Left renal cortex interstitium (tissue), 4 donors: ENCODE measurements around the gene CNDP1. TPM values are rescaled to one million over a fixed set of nuclear protein-coding genes. Genes with fewer than 3 reads are reported as not detected.
"Not testable (repeated sequence)": the region's sequence is repeated elsewhere in the genome, so short reads cannot be mapped to it uniquely, and the experiment has no call there.

Experiments used
- DNase-seq, 4 donors: peaks; one replicate each; pipeline ENCODE4 v3.0.0-alpha.2; 2013; ENCODE audit warnings: low read depth in 4 of 4, low spot score in 2 of 4, missing footprints in 1 of 4
- polyA plus RNA-seq, 4 donors: library from polyadenylated mRNA; unstranded; fragments of 120-200 nt; gene quantifications; one replicate each; pipeline ENCODE4 v1.2.1, GENCODE V29; 2013; ENCODE audit not compliant: insufficient read length in 4 of 4

Gene CNDP1
- polyA plus RNA-seq, 4 donors = 0.91 to 1.8 (median 1.4) TPM

DNA sequence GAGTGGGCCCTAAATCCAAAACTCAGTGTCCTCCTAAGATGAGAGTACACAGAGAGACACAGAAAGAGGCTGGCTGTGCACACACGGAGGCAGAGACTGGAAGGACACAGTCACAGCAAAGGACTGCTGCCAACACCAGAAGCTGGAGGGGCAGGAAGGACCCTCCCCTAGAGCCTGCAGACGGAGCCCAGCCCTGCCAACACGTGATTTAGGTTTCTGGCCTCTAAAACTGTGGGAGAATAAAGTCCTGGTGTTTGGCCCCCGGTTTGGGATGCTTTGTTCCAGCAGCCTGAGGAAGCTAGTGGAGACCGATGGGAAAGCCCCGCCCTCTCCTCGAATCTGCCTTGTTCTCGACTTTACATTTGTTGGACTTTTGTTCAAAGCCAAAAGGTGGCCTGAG, 10.6 kb downstream of the CNDP1 start:
- DNase-seq = no peak

DNA sequence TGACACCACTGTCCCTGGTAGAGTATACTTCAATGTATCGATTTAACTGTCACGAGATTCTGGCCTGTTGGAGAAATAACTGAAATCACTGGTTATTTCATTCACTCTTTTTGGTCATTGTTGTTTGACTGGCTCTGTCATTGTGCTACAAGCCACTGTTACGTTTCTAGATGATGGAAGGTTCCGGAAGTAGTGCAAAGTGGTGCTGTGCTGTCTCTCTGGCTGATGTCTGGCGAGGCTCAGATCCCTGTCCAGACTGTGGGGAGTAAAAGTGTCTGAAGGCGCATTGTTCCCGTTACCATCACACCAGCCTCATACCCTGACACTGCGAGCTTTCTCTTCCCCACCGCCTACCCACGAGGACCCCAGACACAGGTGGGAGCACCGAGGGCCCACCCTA, 11.7 kb downstream of the CNDP1 start:
- no peak for DNase-seq

DNA sequence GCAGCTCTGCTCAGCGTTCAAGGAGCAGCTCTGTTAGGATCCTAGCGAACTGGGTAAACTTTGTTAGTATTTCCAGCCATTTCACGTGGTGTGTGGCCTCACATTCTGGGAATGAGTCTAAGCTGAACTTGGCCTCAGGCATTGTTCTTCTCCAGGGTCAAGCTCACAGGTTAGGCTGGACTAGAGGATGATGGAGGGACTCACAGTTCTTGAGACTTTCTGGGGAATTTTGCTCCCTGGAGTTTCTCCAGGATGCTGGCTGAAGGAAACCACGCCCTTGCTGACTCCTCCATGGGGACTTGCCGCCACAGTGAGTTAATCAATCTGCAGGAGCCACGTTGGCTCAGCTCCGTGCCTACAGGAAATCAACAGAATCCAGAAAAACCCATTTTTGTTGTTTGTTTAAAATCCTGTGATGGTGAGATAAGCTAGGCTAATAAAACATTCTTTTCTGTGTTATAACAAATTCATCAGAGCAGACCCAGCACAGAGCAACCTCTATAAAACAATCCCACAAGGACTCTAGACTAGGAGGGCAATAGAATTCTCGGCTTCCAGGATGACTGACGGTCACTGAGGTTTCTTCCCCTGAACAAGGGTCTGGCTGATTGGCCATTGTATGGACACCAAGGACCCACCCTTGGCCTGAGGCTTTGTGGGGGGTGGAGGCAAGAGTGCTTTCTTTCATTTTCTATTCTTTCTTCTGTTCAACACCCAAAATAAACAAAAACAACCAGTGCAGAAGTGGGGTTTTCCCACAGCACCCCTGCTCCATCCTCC, 12.6 kb downstream of the CNDP1 start:
- no peak for DNase-seq

DNA sequence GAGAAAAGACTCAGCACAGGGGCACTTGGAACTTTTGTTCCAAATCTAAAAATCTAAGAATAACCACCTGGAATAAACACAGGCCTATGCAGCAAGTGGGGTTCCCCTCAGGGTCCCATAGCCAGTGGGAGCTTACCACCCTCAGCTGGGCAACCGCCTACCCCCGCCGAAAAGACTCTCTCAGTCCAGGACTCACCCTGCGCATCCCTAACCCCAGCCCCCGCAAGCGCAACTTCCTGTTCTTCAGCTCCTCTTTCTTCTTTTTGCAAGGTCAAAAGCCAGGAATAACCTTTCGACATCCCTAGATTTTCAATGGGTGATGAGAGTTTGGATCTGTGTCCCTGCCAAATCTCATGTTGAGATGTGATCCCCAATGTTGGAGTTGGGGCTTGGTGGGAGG, 13.6 kb downstream of the CNDP1 start:
- no peak for DNase-seq

DNA sequence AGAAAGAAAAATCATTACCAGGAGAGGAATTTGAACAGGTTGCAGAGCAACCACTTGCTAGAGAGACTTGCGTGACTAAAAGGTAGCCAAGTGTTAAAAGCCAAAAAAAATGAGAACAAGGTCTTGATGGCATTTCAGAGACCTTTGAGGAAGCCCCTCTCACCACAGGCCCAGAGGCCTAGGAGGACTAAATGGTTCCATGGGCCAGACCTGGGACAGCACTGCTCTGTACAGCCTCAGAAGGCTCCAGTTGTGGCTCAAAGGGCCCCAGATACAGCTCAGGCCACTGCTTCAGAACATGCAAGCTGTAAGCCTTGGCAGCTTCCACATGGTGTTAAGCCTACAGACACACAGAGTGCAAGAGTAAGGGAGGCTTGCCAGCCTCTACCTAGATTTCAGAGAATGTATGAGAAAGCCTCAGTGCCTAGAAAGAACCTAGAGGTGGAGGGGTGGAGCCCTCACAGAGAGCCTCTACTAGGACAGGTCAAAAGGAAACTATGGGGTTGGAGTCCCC, 15.3 kb downstream of the CNDP1 start:
- no peak for DNase-seq

DNA sequence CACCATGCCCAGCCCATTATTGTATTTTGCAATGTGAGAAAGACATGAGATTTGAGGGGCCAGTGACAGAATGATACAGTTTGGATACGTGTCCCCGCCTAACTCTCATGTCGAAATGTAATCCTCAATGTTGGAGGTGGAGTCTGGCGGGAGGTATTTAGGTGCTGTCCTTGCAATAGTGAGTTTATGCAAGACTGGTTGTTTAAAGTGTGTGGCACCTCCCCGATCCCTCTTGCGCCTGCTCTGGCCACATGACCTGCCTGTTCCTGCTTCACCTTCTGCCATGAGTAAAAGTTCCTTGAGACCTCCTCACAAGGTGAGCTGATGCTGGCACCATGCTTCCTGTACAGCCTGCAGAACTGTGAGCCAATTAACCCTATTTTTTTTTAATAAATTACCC, 16.6 kb downstream of the CNDP1 start:
- DNase-seq = no peak

DNA sequence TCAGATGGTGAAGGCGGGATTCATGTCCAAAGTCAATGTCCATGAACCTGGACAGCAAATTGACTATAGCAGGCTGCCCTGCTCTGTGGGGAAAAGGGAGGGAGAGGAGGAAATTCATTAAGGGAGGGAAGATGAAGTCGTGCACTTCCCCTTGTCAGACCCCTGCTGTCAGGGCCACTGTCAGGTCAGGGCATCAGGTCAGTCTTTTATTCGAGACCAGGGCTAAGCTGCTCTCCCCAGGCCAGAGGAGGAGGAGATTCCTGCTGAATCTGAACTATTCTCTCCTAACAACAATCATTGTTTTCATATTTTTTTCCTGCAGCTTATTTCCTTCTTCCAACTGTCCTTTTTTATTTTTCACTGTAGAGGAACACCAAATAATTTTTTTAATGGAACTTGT, 17.2 kb downstream of the CNDP1 start:
- DNase-seq = no peak

DNA sequence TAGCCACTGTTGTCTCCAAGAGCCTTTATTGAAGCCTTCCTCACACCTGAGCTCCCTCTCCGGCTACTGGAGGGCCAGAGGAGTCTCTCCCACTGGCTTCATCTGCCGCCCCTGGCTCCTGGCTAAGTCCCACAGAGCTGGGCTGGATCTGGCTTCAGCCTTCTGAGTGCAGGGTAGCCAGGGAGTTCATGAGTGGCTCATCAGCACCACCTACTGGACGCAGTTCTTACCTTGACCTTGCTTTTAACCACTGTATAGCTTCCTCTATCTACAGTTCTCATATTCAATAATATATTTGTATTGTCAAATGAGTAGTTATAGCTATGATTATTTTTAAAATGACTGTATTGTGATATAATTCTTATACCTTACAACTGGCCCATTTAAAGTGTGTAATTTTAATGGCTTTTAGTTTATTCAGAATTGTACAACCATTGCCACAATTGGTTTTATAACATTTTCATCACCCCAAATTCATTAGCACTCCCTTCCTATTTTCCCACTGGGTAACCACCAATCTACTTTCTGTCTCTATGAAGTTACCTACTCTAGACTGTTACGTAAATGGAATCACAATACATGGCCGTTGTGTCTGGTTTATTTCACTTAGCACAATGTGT, 17.7 kb downstream of the CNDP1 start:
- DNase-seq = peak; percentile 50 to 81 (median 59)

DNA sequence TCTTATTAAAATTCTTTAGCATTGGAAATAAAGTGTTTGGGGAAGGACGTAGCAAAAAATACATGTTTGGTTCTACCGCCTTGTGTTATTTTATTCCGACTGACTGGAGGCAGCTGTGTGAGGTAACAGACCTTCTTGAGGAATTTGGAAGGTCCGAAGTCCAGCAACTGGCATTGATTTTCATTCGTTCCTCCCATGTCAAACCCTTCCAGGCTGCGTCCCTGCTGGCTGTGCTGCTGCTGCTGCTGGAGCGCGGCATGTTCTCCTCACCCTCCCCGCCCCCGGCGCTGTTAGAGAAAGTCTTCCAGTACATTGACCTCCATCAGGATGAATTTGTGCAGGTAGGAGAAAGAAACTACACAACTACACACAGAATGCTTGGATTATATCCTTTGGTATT, 21.8 kb downstream of the CNDP1 start:
- DNase-seq = no peak

DNA sequence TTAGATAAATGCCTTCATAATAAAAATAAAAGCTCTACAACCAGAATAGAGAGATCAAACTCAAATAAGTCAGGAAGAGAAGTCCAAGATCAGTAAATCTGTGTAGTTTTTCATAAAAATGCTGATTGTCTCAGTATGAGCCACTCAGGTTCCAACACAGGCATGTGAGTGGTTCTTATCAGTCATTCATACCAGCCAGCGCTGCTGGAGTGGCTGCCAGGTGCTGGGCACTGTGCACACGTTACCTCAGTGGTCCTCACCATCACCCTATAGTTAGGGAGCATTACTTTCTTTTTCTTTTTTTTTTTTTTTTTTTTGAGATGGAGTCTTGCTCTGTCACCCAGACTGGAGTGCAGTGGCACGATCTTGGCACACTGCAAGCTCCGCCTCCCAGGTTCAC, 23.8 kb downstream of the CNDP1 start:
- no peak for DNase-seq

DNA sequence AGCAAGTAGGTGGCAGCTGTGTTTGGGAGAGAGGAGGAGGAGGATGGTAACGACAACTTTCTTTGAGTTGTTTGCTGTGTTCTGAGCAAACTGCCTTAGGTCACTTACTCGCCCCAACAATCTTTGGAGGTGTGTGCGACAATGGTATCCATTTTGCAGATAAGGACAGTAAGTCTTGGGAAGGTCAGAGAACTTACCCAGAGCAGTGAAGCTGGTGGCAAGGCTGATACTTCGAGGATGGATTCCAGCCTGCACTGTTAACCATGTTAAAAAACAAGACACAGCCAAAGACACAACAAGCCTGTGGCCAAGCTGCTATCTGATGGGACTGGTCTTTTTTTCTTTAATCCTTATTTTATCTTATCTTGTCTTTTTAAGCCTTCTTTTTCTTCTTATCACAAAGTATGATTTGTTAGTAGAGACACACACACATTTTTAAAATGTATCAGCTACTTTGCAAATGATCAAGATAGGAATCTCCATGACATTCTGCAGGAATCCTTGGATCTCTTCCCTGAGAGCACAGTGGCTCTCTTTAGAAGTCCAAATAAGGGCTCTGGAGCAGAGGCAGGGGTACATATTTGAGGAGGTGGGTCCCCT, 27.9 kb downstream of the CNDP1 start:
- DNase-seq = no peak

DNA sequence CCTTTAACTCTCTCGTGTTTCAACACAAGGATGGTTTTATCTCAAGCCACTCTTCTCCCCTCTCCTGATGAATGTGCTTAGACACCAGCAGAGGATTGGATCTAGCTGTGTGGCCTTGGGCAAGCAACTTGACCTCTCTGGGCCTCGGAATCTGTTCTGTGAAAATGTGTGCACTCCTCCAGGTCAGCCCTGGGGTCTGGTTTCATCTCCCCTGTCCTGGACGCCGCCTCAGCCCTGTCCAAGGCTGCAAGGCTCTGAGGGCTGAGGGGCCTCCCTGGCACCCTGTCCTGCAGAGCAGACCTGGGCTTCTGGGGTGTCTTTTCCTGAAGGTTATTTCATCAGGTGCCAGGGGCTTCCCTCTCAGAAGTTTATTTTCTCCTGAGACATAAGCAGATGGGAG, 28.5 kb downstream of the CNDP1 start:
- no peak for DNase-seq

DNA sequence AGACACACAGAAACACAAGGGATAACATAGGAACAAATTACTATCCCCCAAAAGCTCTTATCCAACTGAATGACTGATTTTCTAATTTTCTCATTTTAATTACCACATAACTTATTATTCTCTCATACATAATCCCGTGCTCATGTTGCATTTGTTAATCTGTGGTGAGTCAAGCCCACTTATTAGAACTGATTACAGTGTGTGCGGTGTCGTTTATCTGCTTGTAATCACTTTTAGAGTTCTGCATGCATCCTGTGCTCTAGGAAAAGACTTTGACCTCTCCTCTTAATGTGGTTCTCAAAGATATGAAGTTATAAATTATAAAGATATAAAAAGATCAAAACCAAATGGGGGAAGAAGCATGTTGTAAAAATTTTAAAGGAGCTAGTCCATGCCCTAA, 29.7 kb downstream of the CNDP1 start:
- DNase-seq = no peak

DNA sequence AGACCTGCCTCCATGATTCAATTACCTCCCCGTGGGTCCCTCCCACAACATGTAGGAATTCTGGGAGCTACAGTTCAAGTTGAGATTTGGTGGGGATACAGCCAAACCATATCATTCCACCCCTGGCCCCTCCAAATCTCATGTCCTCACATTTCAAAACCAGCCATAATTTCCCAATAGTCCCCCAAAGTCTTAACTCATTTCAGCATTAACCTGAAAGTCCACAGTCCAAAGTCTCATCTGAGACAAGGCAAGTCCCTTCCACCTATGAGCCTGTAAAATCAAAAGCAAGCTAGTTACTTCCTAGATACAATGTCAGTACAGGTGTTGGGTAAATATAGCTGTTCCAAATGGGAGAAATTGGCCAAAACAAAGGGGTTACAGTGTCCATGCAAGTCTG, 30.9 kb downstream of the CNDP1 start:
- DNase-seq = not testable (repeated sequence)

DNA sequence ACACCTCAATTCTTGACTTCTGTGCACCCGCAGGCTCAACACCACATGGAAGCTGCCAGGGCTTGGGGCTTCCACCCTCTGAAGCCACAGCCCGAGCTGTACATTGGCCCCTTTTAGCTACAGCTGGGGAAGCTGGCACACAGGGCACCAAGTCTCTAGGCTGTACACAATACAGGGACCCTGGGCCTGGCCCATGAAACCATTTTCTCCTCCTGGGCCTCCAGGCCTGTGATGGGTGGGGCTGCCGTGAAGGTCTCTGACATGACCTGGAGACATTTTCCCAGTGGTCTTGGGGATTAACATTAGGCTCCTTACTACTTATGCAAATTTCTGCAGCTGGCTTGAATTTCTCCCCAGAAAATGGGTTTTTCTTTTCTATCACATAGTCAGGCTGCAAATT, 31.7 kb downstream of the CNDP1 start:
- not testable (repeated sequence) for DNase-seq

DNA sequence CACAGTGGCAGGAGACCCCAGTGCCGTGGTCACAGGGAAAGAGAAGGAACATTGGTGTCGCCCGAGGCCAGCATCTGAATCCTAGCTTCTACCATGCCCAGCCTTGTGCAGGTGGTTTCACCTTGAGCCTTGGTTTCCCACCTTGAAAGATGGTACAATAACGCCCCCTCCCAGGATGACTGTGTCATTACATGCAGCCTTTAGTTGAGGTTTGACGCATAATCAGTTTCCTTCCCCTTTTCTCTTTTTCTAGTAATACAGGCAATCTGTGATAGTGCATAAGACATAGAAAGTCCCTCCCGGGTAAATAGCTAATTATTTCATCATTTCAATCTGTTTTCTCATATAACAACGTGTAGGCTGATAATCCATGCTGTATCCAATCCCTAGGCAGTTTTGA, 33.5 kb downstream of the CNDP1 start:
- no peak for DNase-seq

DNA sequence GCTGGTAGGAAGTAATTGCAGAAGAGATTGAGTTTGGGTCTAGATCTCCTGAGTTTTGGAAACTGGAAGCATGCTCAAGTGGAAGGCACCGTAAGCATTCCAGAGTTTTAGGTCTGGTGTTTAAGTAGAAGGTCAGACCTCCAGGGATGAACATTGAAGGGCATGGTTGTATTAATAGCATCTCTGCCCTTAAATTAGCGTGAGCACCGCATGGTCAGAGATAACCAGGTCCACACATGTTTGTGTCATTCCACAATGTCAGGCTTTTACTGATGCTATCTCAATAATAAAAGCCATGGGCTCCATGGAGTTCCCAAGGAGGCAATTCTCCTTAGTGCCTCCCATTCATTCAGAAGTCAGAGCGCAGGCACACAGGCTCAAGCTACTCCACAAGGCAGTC, 35.1 kb downstream of the CNDP1 start:
- DNase-seq = no peak

DNA sequence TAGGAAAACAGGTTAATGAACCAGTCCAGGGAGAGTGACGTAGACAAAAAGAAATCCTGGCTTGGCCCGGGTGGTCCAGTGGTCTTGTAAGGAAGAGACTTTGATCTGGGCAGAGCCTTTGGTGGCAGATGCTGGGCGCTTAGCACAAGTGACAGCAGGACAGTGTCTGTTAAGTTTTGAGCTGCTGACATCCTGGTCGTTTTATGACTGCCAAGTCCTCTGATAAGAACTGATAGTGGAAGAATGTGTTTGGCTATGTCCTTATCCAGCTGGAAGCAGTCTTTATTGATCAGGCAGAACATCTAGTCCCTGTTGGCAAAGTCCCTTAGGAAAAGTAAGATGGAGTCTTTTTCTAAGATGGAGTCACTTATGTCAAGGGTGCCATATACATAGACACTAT, 36.0 kb downstream of the CNDP1 start:
- DNase-seq = no peak

DNA sequence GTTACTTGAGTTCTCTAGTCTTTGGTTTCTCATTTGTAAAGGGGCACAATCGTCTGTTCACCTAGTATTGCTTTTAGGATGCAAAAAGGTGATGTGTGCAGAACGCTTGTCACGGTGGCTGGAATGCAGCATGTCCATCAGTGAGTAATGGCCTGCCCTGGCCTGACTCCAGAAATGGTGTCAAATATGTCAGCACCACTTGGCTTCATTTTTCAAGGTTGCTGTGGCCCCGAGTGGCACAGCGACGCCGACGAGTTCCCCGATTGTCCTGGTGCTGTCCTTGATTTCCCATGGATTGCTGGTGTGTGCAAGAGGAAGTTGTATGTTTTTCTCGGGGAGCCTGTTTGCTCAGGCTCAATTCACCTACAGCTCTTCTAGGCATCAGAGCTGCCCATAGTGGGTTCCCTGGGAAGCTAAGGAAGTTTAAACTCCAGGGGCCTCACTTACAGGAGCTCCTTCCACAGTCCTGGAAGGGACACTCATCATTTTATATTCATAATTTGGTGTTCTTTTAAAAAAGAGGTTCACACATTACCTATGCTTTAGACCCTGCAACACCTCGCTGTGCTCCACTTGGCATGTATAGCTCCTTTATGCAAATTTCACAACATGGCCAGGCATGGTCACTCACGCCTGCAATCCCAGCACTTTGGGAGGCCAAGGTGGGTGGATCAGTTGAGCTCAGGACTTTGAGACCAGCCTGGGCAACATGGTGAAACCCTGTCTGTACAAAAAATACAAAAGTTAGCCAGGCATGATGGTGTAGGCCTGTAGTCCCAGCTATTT, 37.8 kb downstream of the CNDP1 start:
- no peak for DNase-seq

DNA sequence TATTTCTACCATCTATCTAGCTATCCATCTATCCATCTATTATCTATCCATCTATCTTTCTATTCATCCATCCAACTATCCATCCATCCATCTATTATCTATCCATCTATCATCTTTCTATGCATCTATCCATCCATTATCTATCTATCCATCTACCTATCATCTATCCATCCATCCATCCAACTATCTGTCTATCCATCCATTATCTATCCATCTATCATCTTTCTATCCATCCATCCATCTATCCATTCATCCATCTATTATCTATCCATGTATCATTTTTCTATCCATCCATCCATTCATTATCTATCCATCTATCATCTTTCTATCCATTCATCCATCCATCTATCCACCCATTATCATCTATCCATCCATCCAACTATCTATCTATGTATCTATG, 38.8 kb downstream of the CNDP1 start:
- DNase-seq = no peak

DNA sequence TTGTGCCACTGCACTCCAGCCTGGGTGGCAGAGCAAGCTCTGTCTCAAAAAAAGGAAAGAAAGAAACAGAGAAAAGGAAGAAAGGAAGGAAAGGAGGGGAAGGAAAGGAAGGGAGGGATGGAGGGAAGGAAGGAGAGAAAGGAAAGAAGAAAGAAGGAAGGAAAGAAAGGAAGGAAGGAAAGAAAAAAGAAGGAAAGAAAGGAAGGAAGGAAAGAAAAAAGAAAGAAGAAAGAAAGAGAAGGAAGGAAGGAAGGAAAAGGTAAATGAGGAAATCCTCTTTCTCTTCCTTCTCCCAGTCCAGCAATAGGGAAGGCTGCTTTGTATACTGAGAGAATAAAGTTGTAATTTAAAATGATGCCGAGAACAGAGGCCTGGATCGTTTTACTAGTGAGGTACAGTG, 40.6 kb downstream of the CNDP1 start:
- DNase-seq = no peak
